Measurements from ENCODE around the gene ENG. TPM values are rescaled to one million over a fixed set of nuclear protein-coding genes. Genes with fewer than 3 reads are reported as not detected.

ENG gene
- total RNA-seq, 3 donors from 2014 or later (not counting 1 experiment from before 2014, with no cell fraction given): 8.5 to 13.6 (median 12.3) TPM

DNA sequence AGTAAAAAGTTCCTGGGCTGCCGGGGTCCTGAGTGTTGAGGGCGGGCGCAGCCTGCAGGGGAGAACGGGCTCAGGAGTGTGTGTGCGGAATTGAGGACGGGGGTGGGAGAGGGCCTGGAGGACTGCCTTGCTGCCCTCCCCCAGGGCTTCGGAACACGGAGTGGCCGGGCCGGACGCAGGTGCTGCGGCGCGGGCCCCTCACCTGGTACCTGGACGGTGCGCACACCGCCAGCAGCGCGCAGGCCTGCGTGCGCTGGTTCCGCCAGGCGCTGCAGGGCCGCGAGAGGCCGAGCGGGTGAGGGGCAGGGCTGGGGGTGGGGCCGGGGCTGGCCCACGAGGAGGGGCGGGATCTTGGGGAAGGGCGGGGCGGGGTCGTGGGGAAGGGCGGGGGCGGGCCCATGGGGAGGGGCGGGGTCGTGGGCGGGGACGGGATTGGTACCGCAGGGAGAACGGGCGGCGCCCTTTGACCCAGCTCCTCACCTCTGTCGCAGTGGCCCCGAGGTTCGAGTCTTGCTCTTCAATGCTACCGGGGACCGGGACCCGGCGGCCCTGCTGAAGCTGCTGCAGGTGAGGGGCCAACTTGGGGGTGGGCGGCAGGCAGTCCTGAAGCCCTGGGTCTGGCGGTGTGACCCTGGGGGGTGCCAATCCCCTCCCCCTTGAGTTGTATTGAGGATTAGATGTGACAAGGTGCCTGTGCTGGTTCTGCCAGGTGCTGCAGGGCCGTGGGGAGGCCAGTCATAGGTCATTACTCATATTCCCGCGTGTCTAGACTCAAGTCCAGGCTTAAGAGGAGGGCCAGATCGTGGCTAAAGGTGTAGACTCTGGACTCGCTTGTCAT is 44.7 kb downstream of the ENG start:
- 89% methylated on average over 49 of the region's 57 CpGs for WGBS (ENCODE audit: insufficient coverage)
- intact Hi-C loops (cut with micrococcal nuclease): no loop called here

DNA sequence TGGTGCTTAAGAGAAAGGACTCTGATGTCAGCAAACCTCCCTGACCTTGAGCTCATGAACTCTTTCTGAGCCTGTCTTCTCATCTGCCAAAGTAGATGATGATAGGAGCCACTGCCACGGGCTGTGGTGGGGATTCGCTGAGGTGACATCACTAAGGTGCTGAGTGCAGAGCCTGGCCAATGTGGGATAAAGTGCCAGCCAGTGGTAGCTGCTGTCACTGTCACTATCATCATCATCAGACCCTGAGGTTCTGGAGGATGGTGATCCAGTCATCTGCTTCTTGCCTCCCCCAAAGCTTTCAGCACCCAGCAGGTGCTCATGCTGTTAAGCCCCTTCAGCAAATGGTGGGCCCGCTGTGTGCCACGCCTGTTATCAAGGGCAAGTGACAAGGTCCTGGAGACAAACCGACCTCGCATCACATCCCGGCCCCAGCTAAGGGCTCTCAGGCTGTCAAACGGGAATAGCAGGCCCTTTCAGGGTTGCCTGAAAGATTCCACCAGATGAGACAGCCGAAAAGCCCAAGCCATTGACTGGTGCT is 45.4 kb downstream of the ENG start:
- ATAC-seq: peak in 2 of 3 donors; percentile 44 to 45
- peaks cover 48% of the 10 kb centered on the region for H3K36me3 ChIP-seq (ENCODE audit: control insufficient read depth, insufficient read depth, low read length)
- H3K9me3 Mint-ChIP-seq: no peaks in the 10 kb centered on the region
- WGBS (ENCODE audit: insufficient coverage): 91% methylated on average over 9 of the region's 9 CpGs
- no peak for DNase-seq
- no peak overlapping the region for H3K27ac ChIP-seq (ENCODE audit: low read length)
- H3K27ac Mint-ChIP-seq: no peak overlapping the region
- no peak overlapping the region for H3K4me3 Mint-ChIP-seq
- H3K4me3 ChIP-seq (ENCODE audit: low read length): no peak overlapping the region
- intact Hi-C loops (cut with micrococcal nuclease): no loop called here
- TF ChIP-seq, protein P1, sequence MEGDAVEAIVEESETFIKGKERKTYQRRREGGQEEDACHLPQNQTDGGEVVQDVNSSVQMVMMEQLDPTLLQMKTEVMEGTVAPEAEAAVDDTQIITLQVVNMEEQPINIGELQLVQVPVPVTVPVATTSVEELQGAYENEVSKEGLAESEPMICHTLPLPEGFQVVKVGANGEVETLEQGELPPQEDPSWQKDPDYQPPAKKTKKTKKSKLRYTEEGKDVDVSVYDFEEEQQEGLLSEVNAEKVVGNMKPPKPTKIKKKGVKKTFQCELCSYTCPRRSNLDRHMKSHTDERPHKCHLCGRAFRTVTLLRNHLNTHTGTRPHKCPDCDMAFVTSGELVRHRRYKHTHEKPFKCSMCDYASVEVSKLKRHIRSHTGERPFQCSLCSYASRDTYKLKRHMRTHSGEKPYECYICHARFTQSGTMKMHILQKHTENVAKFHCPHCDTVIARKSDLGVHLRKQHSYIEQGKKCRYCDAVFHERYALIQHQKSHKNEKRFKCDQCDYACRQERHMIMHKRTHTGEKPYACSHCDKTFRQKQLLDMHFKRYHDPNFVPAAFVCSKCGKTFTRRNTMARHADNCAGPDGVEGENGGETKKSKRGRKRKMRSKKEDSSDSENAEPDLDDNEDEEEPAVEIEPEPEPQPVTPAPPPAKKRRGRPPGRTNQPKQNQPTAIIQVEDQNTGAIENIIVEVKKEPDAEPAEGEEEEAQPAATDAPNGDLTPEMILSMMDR (IDR thresholded peaks at IDR 0.05): no peak
- no peaks in the 10 kb centered on the region for H3K9me3 ChIP-seq (ENCODE audit: control insufficient read depth, insufficient read depth, low read length)
- no peaks in the 10 kb centered on the region for H3K27me3 Mint-ChIP-seq (ENCODE audit: low read depth in 2 of 2)
- no peaks in the 10 kb centered on the region for H3K36me3 Mint-ChIP-seq
- no peaks in the 10 kb centered on the region for H3K27me3 ChIP-seq (ENCODE audit: control insufficient read depth, insufficient read depth, low read length)
- peaks cover 9% of the 10 kb centered on the region for H3K4me1 ChIP-seq (ENCODE audit: control insufficient read depth, insufficient read depth, low read length)
- H3K4me1 Mint-ChIP-seq: peaks cover 0 to 5% of the 10 kb centered on the region in 2 donors

More for the DNA sequence above, 44.7 kb downstream of the ENG start:
- TF ChIP-seq, protein P1 (IDR thresholded peaks at IDR 0.05): no peak
- H3K4me3 ChIP-seq (ENCODE audit: low read length): no peak overlapping the region
- Mint-ChIP-seq H3K4me1 (peaks cover 0 to 5% of the 10 kb centered on the region in 2 donors), H3K27ac (no peak overlapping the region), H3K9me3 (no peaks in the 10 kb centered on the region), H3K27me3 (ENCODE audit: low read depth in 2 of 2) (no peaks in the 10 kb centered on the region), H3K36me3 (no peaks in the 10 kb centered on the region), H3K4me3 (no peak overlapping the region)
- ATAC-seq: no peak
- H3K27ac ChIP-seq (ENCODE audit: low read length): no peak overlapping the region
- H3K36me3 ChIP-seq (ENCODE audit: control insufficient read depth, insufficient read depth, low read length): peaks cover 52% of the 10 kb centered on the region
- no peaks in the 10 kb centered on the region for H3K27me3 ChIP-seq (ENCODE audit: control insufficient read depth, insufficient read depth, low read length)
- H3K9me3 ChIP-seq (ENCODE audit: control insufficient read depth, insufficient read depth, low read length): no peaks in the 10 kb centered on the region
- no peak for DNase-seq
- peaks cover 4% of the 10 kb centered on the region for H3K4me1 ChIP-seq (ENCODE audit: control insufficient read depth, insufficient read depth, low read length)

DNA sequence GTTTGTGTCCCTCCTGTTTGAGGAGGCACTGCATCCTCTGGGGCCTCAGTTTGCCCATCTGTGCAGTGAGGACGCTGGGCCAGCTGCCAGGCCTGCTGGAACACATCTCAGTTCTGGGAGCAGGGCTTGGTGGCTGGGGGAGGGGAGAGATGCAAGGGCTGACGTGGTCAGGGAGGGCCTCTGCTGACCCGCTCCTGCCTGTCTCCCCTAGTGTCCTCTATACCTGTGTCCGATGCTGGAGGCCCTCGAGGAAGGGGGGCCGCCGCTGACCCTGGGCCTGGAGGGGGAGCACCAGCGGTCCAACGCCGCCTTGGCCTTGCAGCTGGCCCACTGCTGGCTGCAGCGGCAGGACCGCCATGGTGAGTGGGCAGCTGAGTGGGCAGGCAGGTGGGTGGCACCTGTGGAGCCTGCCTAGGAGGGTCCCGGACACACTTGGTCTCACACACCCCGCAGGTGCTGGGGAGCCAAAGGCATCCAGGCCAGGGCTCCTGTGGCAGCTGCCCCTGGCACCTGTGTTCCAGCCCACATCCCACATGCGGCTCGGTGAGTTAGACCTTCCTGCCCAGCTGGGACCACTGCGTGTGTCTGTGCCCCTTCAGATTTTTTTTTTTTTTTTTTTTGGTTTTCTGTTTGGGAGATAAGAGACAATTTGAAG is 46.0 kb downstream of the ENG start:
- H3K4me1 Mint-ChIP-seq: peaks cover 4 to 10% of the 10 kb centered on the region in 2 donors
- Histone ChIP-seq H3K4me3 (ENCODE audit: low read length) (no peak overlapping the region), H3K36me3 (ENCODE audit: control insufficient read depth, insufficient read depth, low read length) (peaks cover 42% of the 10 kb centered on the region), H3K27ac (ENCODE audit: low read length) (no peak overlapping the region), H3K27me3 (ENCODE audit: control insufficient read depth, insufficient read depth, low read length) (no peaks in the 10 kb centered on the region), H3K4me1 (ENCODE audit: control insufficient read depth, insufficient read depth, low read length) (peaks cover 15% of the 10 kb centered on the region), H3K9me3 (ENCODE audit: control insufficient read depth, insufficient read depth, low read length) (no peaks in the 10 kb centered on the region)
- H3K4me3 Mint-ChIP-seq: no peak overlapping the region
- intact Hi-C loops (cut with micrococcal nuclease): no loop called here
- ATAC-seq: no peak
- H3K27me3 Mint-ChIP-seq (ENCODE audit: low read depth in 2 of 2): no peaks in the 10 kb centered on the region
- TF ChIP-seq, protein P1 (IDR thresholded peaks at IDR 0.05): no peak
- no peaks in the 10 kb centered on the region for H3K36me3 Mint-ChIP-seq
- H3K27ac Mint-ChIP-seq: no peak overlapping the region
- 82% methylated on average over 17 of the region's 17 CpGs for WGBS (ENCODE audit: insufficient coverage)
- no peak for DNase-seq
- H3K9me3 Mint-ChIP-seq: no peaks in the 10 kb centered on the region

Data from natural killer cell (primary cell).